ENCODE results near the gene ESCO1. TPM values are rescaled to one million over a fixed set of nuclear protein-coding genes. Genes with fewer than 3 reads are reported as not detected.

The ESCO1 gene
- polyA plus RNA-seq, 1 donor (not counting 4 experiments of a cell fraction or from before 2014, with no cell fraction given): 12.1 TPM

- Histone ChIP-seq H3K4me2 (ENCODE audit: control insufficient read depth, extremely low read depth, insufficient read depth, low read depth, low read length) (no peak overlapping the region), H3K4me3 (ENCODE audit: control insufficient read depth in 2 of 3, extremely low read depth in 1 of 3, insufficient read depth in 2 of 3, low read depth in 1 of 3, low read length in 3 of 3) (no peak overlapping the region), H3K27me3 (ENCODE audit: control insufficient read depth, extremely low read depth, insufficient read depth, low read length) (no peaks in the 10 kb centered on the region), H2AFZ (ENCODE audit: control insufficient read depth, low read length) (no peak overlapping the region), H3K79me2 (ENCODE audit: control insufficient read depth, insufficient read depth, low read length) (no peaks in the 10 kb centered on the region), H3K36me3 (ENCODE audit: control insufficient read depth in 2 of 2, extremely low read depth in 1 of 2, insufficient read depth in 2 of 2, low read length in 2 of 2) (no peaks in the 10 kb centered on the region), H3K4me1 (ENCODE audit: control insufficient read depth, extremely low read depth, insufficient read depth, low read length) (no peaks in the 10 kb centered on the region), H4K20me1 (ENCODE audit: control insufficient read depth, extremely low read depth, insufficient read depth, low read length) (no peaks in the 10 kb centered on the region), H3K9me1 (ENCODE audit: control insufficient read depth, extremely low read depth, insufficient read depth, low read length) (no peaks in the 10 kb centered on the region), H3K9me3 (ENCODE audit: control insufficient read depth, low read depth, low read length) (no peaks in the 10 kb centered on the region), H3K9ac (ENCODE audit: control insufficient read depth, extremely low read depth, insufficient read depth, low read length) (no peak overlapping the region), H3K27ac (ENCODE audit: control insufficient read depth, insufficient read depth, low read length) (no peak overlapping the region)
- FAIRE-seq: no peak
- TF ChIP-seq CTCF (optimal IDR thresholded peaks at IDR 0.05 in 1 of 3, IDR thresholded peaks at IDR 0.05 in 1 of 3, conservative IDR thresholded peaks at IDR 0.05 in 1 of 3; ENCODE audit: extremely low read depth in 1 of 3, insufficient read depth in 2 of 3, low read length in 3 of 3) (no peak), EZH2 (IDR thresholded peaks at IDR 0.05; ENCODE audit: low read length) (no peak)
- dilution Hi-C loops (cut with MboI; ENCODE audit: extremely low pct_ligation_motif_present, low sequenced_read_pairs): no loop called here
- DNase-seq (ENCODE audit: low read depth, low spot score): no peak
Measured at GRCh38 chr18:21481739-21482138, 118.8 kb downstream of the ESCO1 start.

DNA sequence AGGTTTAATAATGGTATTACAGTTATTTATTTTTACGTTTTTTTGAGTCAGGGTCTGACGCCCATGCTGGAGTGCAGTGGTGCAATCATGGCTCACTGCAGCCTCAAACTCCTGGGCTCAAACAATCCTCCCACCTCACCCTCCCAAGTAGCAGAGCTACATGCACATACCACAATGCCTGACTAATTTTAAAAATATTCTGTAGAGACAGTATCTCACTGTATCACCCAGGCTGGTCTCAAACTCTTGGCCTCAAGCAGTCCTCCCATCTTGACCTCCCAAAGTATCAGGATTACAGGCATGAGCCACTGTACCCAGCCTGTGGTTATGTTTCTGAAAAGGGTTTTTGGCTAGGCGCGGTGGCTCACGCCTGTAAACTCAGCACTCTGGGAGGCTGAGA lies 120.8 kb downstream of the ESCO1 start:
- H3K9ac ChIP-seq (ENCODE audit: control insufficient read depth, extremely low read depth, insufficient read depth, low read length): no peak overlapping the region
- no peaks in the 10 kb centered on the region for H3K27me3 ChIP-seq (ENCODE audit: control insufficient read depth, extremely low read depth, insufficient read depth, low read length)

More for the DNA sequence above, 120.8 kb downstream of the ESCO1 start:
- Histone ChIP-seq H3K79me2 (ENCODE audit: control insufficient read depth, insufficient read depth, low read length) (no peaks in the 10 kb centered on the region), H3K9me1 (ENCODE audit: control insufficient read depth, extremely low read depth, insufficient read depth, low read length) (no peaks in the 10 kb centered on the region), H3K4me1 (ENCODE audit: control insufficient read depth, extremely low read depth, insufficient read depth, low read length) (no peaks in the 10 kb centered on the region), H2AFZ (ENCODE audit: control insufficient read depth, low read length) (no peak overlapping the region), H3K36me3 (ENCODE audit: control insufficient read depth in 2 of 2, extremely low read depth in 1 of 2, insufficient read depth in 2 of 2, low read length in 2 of 2) (no peaks in the 10 kb centered on the region), H3K27ac (ENCODE audit: control insufficient read depth, insufficient read depth, low read length) (no peak overlapping the region), H4K20me1 (ENCODE audit: control insufficient read depth, extremely low read depth, insufficient read depth, low read length) (no peaks in the 10 kb centered on the region), H3K4me3 (ENCODE audit: control insufficient read depth in 2 of 3, extremely low read depth in 1 of 3, insufficient read depth in 2 of 3, low read depth in 1 of 3, low read length in 3 of 3) (no peak overlapping the region), H3K4me2 (ENCODE audit: control insufficient read depth, extremely low read depth, insufficient read depth, low read depth, low read length) (no peak overlapping the region), H3K9me3 (ENCODE audit: control insufficient read depth, low read depth, low read length) (no peaks in the 10 kb centered on the region)
- DNase-seq (ENCODE audit: low read depth, low spot score): no peak
- dilution Hi-C loops (cut with MboI; ENCODE audit: extremely low pct_ligation_motif_present, low sequenced_read_pairs): no loop called here
- TF ChIP-seq EZH2 (IDR thresholded peaks at IDR 0.05; ENCODE audit: low read length) (no peak), CTCF (optimal IDR thresholded peaks at IDR 0.05 in 1 of 3, IDR thresholded peaks at IDR 0.05 in 1 of 3, conservative IDR thresholded peaks at IDR 0.05 in 1 of 3; ENCODE audit: extremely low read depth in 1 of 3, insufficient read depth in 2 of 3, low read length in 3 of 3) (no peak)
- FAIRE-seq: no peak

Other genes starting within 250 kb of the ESCO1 start
- 32.6 to 137 TPM (median 43.0 TPM) in 3 replicates for gene SNRPD1, start 11.6 kb upstream of the ESCO1 start, polyA plus RNA-seq
- gene ABHD3, start 104.1 kb upstream of the ESCO1 start, polyA plus RNA-seq: 17.2 to 31.6 TPM (median 18.1 TPM) in 3 replicates
- 17.0 to 24.8 TPM (median 18.0 TPM) in 3 replicates for gene MIB1, start 140.1 kb upstream of the ESCO1 start, polyA plus RNA-seq